K562 (cell line): ENCODE results near the gene PPAT. TPM values are rescaled to one million over a fixed set of nuclear protein-coding genes. Genes with fewer than 3 reads are reported as not detected.

Experiments used
- CHD1 ChIP-seq: fragments of 200-600 bp; sonication (generic); IDR thresholded peaks from one replicate; pipeline ENCODE4 v1.6.1; 2012; ENCODE audit warnings: mild to moderate bottlenecking, moderate library complexity, low read length, inconsistent platforms
- ELF1 ChIP-seq: fragments of 200-800 bp; sonication (Bioruptor generic); IDR thresholded peaks from 2 replicates; pipeline ENCODE4 v1.6.1; 2016; ENCODE audit warnings: missing genetic modification characterization, missing compliant biosample characterization
- ESRRA ChIP-seq: fragments of 450-650 bp; IDR thresholded peaks from 2 replicates; pipeline ENCODE4 v1.6.1; 2014; ENCODE audit warnings: low read depth, mild to moderate bottlenecking, moderate library complexity, borderline replicate concordance
- HOMEZ ChIP-seq: fragments of 250-450 bp; sonication (Bioruptor Pico); IDR thresholded peaks from 2 replicates; pipeline ENCODE4 v1.4.0; 2020; ENCODE audit warnings: mild to moderate bottlenecking, moderate library complexity
- HSF4 ChIP-seq: fragments of 250-450 bp; sonication (Bioruptor Pico); IDR thresholded peaks from 2 replicates; pipeline ENCODE4 v2.1.2; 2022; ENCODE audit warnings: mild to moderate bottlenecking, moderate library complexity, borderline replicate concordance
- JUND ChIP-seq, 2 experiments: IDR thresholded peaks; 2 replicates in 1 of 2; 3 replicates in 1 of 2; pipeline ENCODE4 v1.6.1; 2011; ENCODE audit warnings: borderline replicate concordance in 2 of 2, low read depth in 2 of 2, low read length in 2 of 2, improper control_type of control experiment in 1 of 2, missing biosample characterization in 1 of 2, missing genetic modification characterization in 1 of 2, missing genetic modification reagents in 1 of 2
- KLF10 ChIP-seq: fragments of 250-450 bp; sonication (Bioruptor Pico); IDR thresholded peaks from 2 replicates; pipeline ENCODE4 v1.6.1; 2021; ENCODE audit warnings: matching md5 sums
- MAZ ChIP-seq, 2 experiments: fragments of 450-650 bp in 1 of 2; sonication (generic) in 1 of 2; formaldehyde crosslinking; IDR thresholded peaks in 1 of 2; conservative IDR thresholded peaks in 1 of 2; 2 replicates each; pipeline versions ENCODE4 v1.4.0 to v1.5.0; 2020; ENCODE audit warnings: mild to moderate bottlenecking in 1 of 2, missing genetic modification reagents in 1 of 2
- MBD2 ChIP-seq: sonication (generic); IDR thresholded peaks from 2 replicates; pipeline ENCODE4 v1.6.1; 2016; ENCODE audit warnings: low read depth, borderline replicate concordance
- PHB2 ChIP-seq: fragments of 450-650 bp; IDR thresholded peaks from 2 replicates; pipeline ENCODE4 v1.6.1; 2017; ENCODE audit warnings: low read depth
- RBM14 ChIP-seq: fragments of 200-400 bp; formaldehyde crosslinking; IDR thresholded peaks from 2 replicates; pipeline ENCODE4 v1.6.1; 2018; ENCODE audit warnings: low read depth, mild to moderate bottlenecking, low read length, moderate library complexity, borderline replicate concordance; ENCODE audit not compliant: insufficient read depth
- RUNX1 ChIP-seq: sonication (generic); IDR thresholded peaks from 2 replicates; pipeline ENCODE4 v1.6.1; 2016; ENCODE audit warnings: antibody characterized with exemption, low read depth
- SIN3B ChIP-seq: fragments of 450-650 bp; IDR thresholded peaks from 2 replicates; pipeline ENCODE4 v1.6.1; 2017; ENCODE audit warnings: low read depth, mild to moderate bottlenecking, moderate library complexity
- SLC30A9 ChIP-seq: fragments of 250-450 bp; sonication (Bioruptor Pico); IDR thresholded peaks from 2 replicates; pipeline ENCODE4 v1.8.0; 2022; ENCODE audit warnings: mild to moderate bottlenecking, moderate library complexity
- SMAD4 ChIP-seq: fragments of 250-450 bp; sonication (Bioruptor Pico); conservative IDR thresholded peaks from 2 replicates; pipeline ENCODE4 v1.8.0; 2021; ENCODE audit warnings: inconsistent platforms, mild to moderate bottlenecking, moderate library complexity
- ZFX ChIP-seq: sonication (generic); formaldehyde crosslinking; IDR thresholded peaks from 2 replicates; pipeline ENCODE4 v1.8.0; 2022; ENCODE audit warnings: mild to moderate bottlenecking, missing genetic modification reagents, moderate library complexity
- ZKSCAN3 ChIP-seq: fragments of 250-450 bp; sonication (Bioruptor Pico); IDR thresholded peaks from 2 replicates; pipeline ENCODE4 v1.4.0; 2020
- ZNF668 ChIP-seq: fragments of 250-450 bp; sonication (Bioruptor Pico); IDR thresholded peaks from 2 replicates; pipeline ENCODE4 v1.8.0; 2022; ENCODE audit warnings: mild to moderate bottlenecking, inconsistent platforms
- ZSCAN32 ChIP-seq: fragments of 450-650 bp; formaldehyde crosslinking; IDR thresholded peaks from 2 replicates; pipeline ENCODE4 v1.4.0; 2020; ENCODE audit warnings: mild to moderate bottlenecking, moderate library complexity
- polyA plus RNA-seq, 8 experiments: library from polyadenylated mRNA; depleted of rRNA in 4 of 8; stranded (reverse) in 5 of 8; unstranded in 3 of 8; fragments of >200 nt; fragmentation: Nextera tagmentation in 2 of 8; fragmentation: Illumina TruSeq in 1 of 8; extraction: Ambion mirVana in 2 of 8; extraction: Trizol in 1 of 8; gene quantifications; 2 replicates each; pipeline versions ENCODE4 v1.2.1 to v1.2.3, GENCODE V29; 2011 to 2014; ENCODE audit warnings: inconsistent platforms in 1 of 8, missing spikeins in 1 of 8
- total RNA-seq, 7 experiments: library from RNA; depleted of rRNA in 6 of 7; stranded (reverse); fragments of >200 nt in 6 of 7; fragmentation: Illumina TruSeq in 2 of 7; extraction: Trizol in 2 of 7; gene quantifications; 2 replicates each; pipeline versions ENCODE4 v1.2.1 to v1.2.3, GENCODE V29; 2011 to 2021; ENCODE audit warnings: low replicate concordance in 1 of 7
- TF ChIP-seq, protein P1 (sequence below): sonication (generic); formaldehyde crosslinking; IDR thresholded peaks from 2 replicates; pipeline ENCODE4 v1.9.0; 2022; ENCODE audit warnings: mild to moderate bottlenecking, missing genetic modification reagents
- TF ChIP-seq, protein P2 (sequence below): sonication (generic); formaldehyde crosslinking; IDR thresholded peaks from 2 replicates; pipeline ENCODE4 v1.8.0; 2022; ENCODE audit warnings: mild to moderate bottlenecking, missing genetic modification reagents

The PPAT gene
- total and polyA plus RNA-seq, 9 of the 15 experiments (the other 6 are each of a cell fraction or from before 2014, with no cell fraction given) = 36.2 to 75.8 (median 55.5) TPM

- TF ChIP-seq, protein P1, sequence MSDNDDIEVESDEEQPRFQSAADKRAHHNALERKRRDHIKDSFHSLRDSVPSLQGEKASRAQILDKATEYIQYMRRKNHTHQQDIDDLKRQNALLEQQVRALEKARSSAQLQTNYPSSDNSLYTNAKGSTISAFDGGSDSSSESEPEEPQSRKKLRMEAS (CRISPR knock-in tag) = peak; percentile 98
- TF ChIP-seq ZFX (CRISPR knock-in tag) = peak; percentile 30; the same call in 1 of the 2 replicates
- TF ChIP-seq MBD2 = peak; percentile 53; the same call in 1 of the 2 replicates
- no peak for TF ChIP-seq ESRRA
- TF ChIP-seq MAZ (CRISPR knock-in tag; conservative IDR thresholded peaks at IDR 0.05 in 1 of 2, IDR thresholded peaks at IDR 0.05 in 1 of 2) = no peak; a peak in 1 of 4 replicates
- no peak for TF ChIP-seq ZSCAN32
- TF ChIP-seq SIN3B = peak; percentile 26; the same call in 1 of the 2 replicates
- no peak for TF ChIP-seq SLC30A9 (CRISPR knock-in tag)
- TF ChIP-seq RBM14 = no peak
- TF ChIP-seq ZKSCAN3 (CRISPR knock-in tag) = no peak
- TF ChIP-seq, protein P2, sequence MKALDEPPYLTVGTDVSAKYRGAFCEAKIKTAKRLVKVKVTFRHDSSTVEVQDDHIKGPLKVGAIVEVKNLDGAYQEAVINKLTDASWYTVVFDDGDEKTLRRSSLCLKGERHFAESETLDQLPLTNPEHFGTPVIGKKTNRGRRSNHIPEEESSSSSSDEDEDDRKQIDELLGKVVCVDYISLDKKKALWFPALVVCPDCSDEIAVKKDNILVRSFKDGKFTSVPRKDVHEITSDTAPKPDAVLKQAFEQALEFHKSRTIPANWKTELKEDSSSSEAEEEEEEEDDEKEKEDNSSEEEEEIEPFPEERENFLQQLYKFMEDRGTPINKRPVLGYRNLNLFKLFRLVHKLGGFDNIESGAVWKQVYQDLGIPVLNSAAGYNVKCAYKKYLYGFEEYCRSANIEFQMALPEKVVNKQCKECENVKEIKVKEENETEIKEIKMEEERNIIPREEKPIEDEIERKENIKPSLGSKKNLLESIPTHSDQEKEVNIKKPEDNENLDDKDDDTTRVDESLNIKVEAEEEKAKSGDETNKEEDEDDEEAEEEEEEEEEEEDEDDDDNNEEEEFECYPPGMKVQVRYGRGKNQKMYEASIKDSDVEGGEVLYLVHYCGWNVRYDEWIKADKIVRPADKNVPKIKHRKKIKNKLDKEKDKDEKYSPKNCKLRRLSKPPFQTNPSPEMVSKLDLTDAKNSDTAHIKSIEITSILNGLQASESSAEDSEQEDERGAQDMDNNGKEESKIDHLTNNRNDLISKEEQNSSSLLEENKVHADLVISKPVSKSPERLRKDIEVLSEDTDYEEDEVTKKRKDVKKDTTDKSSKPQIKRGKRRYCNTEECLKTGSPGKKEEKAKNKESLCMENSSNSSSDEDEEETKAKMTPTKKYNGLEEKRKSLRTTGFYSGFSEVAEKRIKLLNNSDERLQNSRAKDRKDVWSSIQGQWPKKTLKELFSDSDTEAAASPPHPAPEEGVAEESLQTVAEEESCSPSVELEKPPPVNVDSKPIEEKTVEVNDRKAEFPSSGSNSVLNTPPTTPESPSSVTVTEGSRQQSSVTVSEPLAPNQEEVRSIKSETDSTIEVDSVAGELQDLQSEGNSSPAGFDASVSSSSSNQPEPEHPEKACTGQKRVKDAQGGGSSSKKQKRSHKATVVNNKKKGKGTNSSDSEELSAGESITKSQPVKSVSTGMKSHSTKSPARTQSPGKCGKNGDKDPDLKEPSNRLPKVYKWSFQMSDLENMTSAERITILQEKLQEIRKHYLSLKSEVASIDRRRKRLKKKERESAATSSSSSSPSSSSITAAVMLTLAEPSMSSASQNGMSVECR (CRISPR knock-in tag) = peak; percentile 83
- TF ChIP-seq ZNF668 (CRISPR knock-in tag) = no peak
- peak; percentile 51 for TF ChIP-seq SMAD4 (CRISPR knock-in tag)
- TF ChIP-seq JUND (IDR thresholded peaks at IDR 0.05; ENCODE audit: borderline replicate concordance, low read depth, low read length) = peak; percentile 60
- no peak; the same call in 2 of the 3 replicates for TF ChIP-seq JUND (tag; IDR thresholded peaks at IDR 0.05; ENCODE audit: borderline replicate concordance, low read depth, low read length)
- no peak for TF ChIP-seq HSF4 (CRISPR knock-in tag)
- no peak for TF ChIP-seq PHB2
- TF ChIP-seq ELF1 (tag) = no peak; the same call in 1 of the 2 replicates
- no peak for TF ChIP-seq KLF10 (CRISPR knock-in tag)
- peak; percentile 98 for TF ChIP-seq CHD1
- no peak for TF ChIP-seq RUNX1
- TF ChIP-seq HOMEZ (CRISPR knock-in tag) = no peak
Measured at GRCh38 chr4:56435140-56435926, at the start of gene PPAT (continued).
